H1 (cell line): ENCODE measurements around the gene HMGCL. TPM values are rescaled to one million over a fixed set of nuclear protein-coding genes. Genes with fewer than 3 reads are reported as not detected.

Experiments
- CTCF ChIA-PET: fragments of 300-600 bp; sonication (Branson Sonifier 250); formaldehyde crosslinking; loops from one replicate; lab custom pipeline; 2021; ENCODE audit not compliant: partially characterized antibody; lab: Charles Lee
- POLR2A ChIA-PET: fragments of 300-600 bp; sonication (Branson Sonifier 250); formaldehyde crosslinking; loops from one replicate; lab custom pipeline; 2021; ENCODE audit warnings: inconsistent platforms; ENCODE audit not compliant: partially characterized antibody; lab: Charles Lee
- DNase-seq, 2 experiments: peaks; one replicate each; pipeline versions ENCODE4 v3.0.0 to v3.0.0-alpha.2; 2010 to 2022; ENCODE audit warnings: low spot score in 2 of 2, low read depth in 1 of 2, mixed read lengths in 1 of 2
- FAIRE-seq: peaks from 2 replicates; lab custom pipeline; 2011; peaks lifted over from hg19 to GRCh38; lab: Jason Lieb, UNC
- H2AFZ ChIP-seq: 2 replicates; pipeline ENCODE4 v1.8.1; 2012; ENCODE audit warnings: low read length, inconsistent platforms
- H2AK5ac ChIP-seq: 2 replicates; pipeline ENCODE4 v1.6.1; 2013; ENCODE audit warnings: low read depth, low read length
- H2BK120ac ChIP-seq: replicated peaks from 2 replicates; pipeline ENCODE3; 2013; ENCODE audit warnings: low read depth, low read length, inconsistent platforms
- H2BK12ac ChIP-seq: 2 replicates; pipeline ENCODE4 v1.6.1; 2013; ENCODE audit warnings: low read depth, low read length
- H2BK15ac ChIP-seq: 2 replicates; pipeline ENCODE4 v1.6.1; 2013; ENCODE audit warnings: low read length
- H2BK20ac ChIP-seq: 2 replicates; pipeline ENCODE4 v1.6.1; 2013; ENCODE audit warnings: low read length
- H2BK5ac ChIP-seq: 2 replicates; pipeline ENCODE4 v1.6.1; 2013; ENCODE audit warnings: low read depth, low read length
- H3K14ac ChIP-seq: 2 replicates; pipeline ENCODE4 v1.6.1; 2013; ENCODE audit warnings: inconsistent platforms; ENCODE audit not compliant: insufficient read length
- H3K18ac ChIP-seq: 2 replicates; pipeline ENCODE4 v1.6.1; 2013; ENCODE audit warnings: low read length; ENCODE audit errors: extremely low read depth
- H3K23ac ChIP-seq: 2 replicates; pipeline ENCODE4 v1.6.1; 2013; ENCODE audit warnings: inconsistent platforms; ENCODE audit not compliant: insufficient read length
- H3K23me2 ChIP-seq: 2 replicates; pipeline ENCODE4 v1.6.1; 2013; ENCODE audit warnings: low read depth, low read length
- H3K27ac ChIP-seq: 2 replicates; pipeline ENCODE4 v1.6.1; 2011; ENCODE audit warnings: low read depth, low read length, inconsistent platforms
- H3K27me3 ChIP-seq, 4 experiments: replicated peaks in 1 of 4; 1 replicate in 1 of 4; 2 replicates in 3 of 4; pipeline versions ENCODE4 v1.6.1 to v1.8.1; 2011 to 2013; ENCODE audit warnings: low read length in 3 of 4, mild to moderate bottlenecking in 3 of 4, inconsistent platforms in 2 of 4, mixed read lengths in 2 of 4, moderate library complexity in 1 of 4; ENCODE audit not compliant: control insufficient read depth in 3 of 4, insufficient read depth in 3 of 4; ENCODE audit errors: extremely low read depth in 1 of 4
- H3K36me3 ChIP-seq, 4 experiments: 2 replicates each; pipeline versions ENCODE4 v1.6.1 to v1.8.1; 2011 to 2013; ENCODE audit warnings: mild to moderate bottlenecking in 4 of 4, low read length in 3 of 4, moderate library complexity in 2 of 4, control low read depth in 1 of 4, inconsistent platforms in 1 of 4; ENCODE audit not compliant: insufficient read depth in 4 of 4, control insufficient read depth in 2 of 4
- H3K4ac ChIP-seq: replicated peaks from 2 replicates; pipeline ENCODE3; 2013; ENCODE audit warnings: low read length, low read depth, mixed read lengths, inconsistent platforms; ENCODE audit not compliant: insufficient read length
- H3K4me1 ChIP-seq, 4 experiments: replicated peaks in 1 of 4; 1 replicate in 1 of 4; 2 replicates in 3 of 4; pipeline versions ENCODE4 v1.6.1 to v1.8.1; 2011 to 2013; ENCODE audit warnings: low read length in 3 of 4, inconsistent platforms in 2 of 4, mixed read lengths in 1 of 4; ENCODE audit not compliant: insufficient read depth in 4 of 4, control insufficient read depth in 3 of 4
- H3K4me2 ChIP-seq, 2 experiments: 2 replicates each; pipeline versions ENCODE4 v1.6.1 to v1.8.1; 2011 to 2013; ENCODE audit warnings: low read depth in 2 of 2, low read length in 2 of 2, control low read depth in 1 of 2, inconsistent platforms in 1 of 2, mild to moderate bottlenecking in 1 of 2; ENCODE audit not compliant: insufficient read depth in 1 of 2
- H3K4me3 ChIP-seq, 4 experiments: fragments of 200-600, 300-600 bp in 1 of 4; sonication (generic), shearing (Covaris generic), sonication (Bioruptor Twin) in 1 of 4; 2 replicates each; pipeline versions ENCODE4 v1.5.1 to v1.8.1; 2011 to 2016; ENCODE audit warnings: low read length in 4 of 4, low read depth in 3 of 4, control low read depth in 2 of 4, inconsistent platforms in 2 of 4, mild to moderate bottlenecking in 2 of 4, mixed read lengths in 1 of 4, moderate library complexity in 1 of 4; ENCODE audit not compliant: insufficient read depth in 2 of 4; ENCODE audit errors: extremely low read depth in 1 of 4
- H3K56ac ChIP-seq: replicated peaks from 2 replicates; pipeline ENCODE3; 2013; ENCODE audit warnings: low read depth, mild to moderate bottlenecking, mixed read lengths, low read length, inconsistent platforms; ENCODE audit not compliant: insufficient read length
- H3K79me1 ChIP-seq: 2 replicates; pipeline ENCODE4 v1.6.1; 2013; ENCODE audit warnings: low read depth, low read length, control low read depth
- H3K79me2 ChIP-seq, 2 experiments: 2 replicates each; pipeline versions ENCODE4 v1.6.1 to v1.8.1; 2012 to 2013; ENCODE audit warnings: low read length in 2 of 2, mild to moderate bottlenecking in 2 of 2, inconsistent platforms in 1 of 2; ENCODE audit not compliant: insufficient read depth in 2 of 2, control insufficient read depth in 1 of 2
- H3K9ac ChIP-seq, 4 experiments: replicated peaks in 1 of 4; 1 replicate in 1 of 4; 2 replicates in 3 of 4; pipeline versions ENCODE4 v1.6.1 to v1.8.1; 2011 to 2013; ENCODE audit warnings: low read depth in 3 of 4, low read length in 3 of 4, control low read depth in 2 of 4, mild to moderate bottlenecking in 2 of 4, moderate library complexity in 2 of 4, inconsistent platforms in 1 of 4; ENCODE audit errors: extremely low read depth in 1 of 4
- H3K9me3 ChIP-seq, 2 experiments: 2 replicates each; pipeline versions ENCODE4 v1.6.1 to v1.8.1; 2012 to 2013; ENCODE audit warnings: mild to moderate bottlenecking in 2 of 2, moderate library complexity in 2 of 2, control low read depth in 1 of 2, inconsistent platforms in 1 of 2, low read depth in 1 of 2, low read length in 1 of 2, mixed read lengths in 1 of 2; ENCODE audit not compliant: insufficient read depth in 2 of 2
- H4K20me1 ChIP-seq, 2 experiments: replicated peaks in 1 of 2; 2 replicates each; pipeline versions ENCODE3 to v1.8.1; 2011 to 2013; ENCODE audit warnings: inconsistent platforms in 2 of 2, low read length in 2 of 2, mild to moderate bottlenecking in 1 of 2; ENCODE audit not compliant: insufficient read depth in 2 of 2, control insufficient read depth in 1 of 2
- H4K5ac ChIP-seq: 2 replicates; pipeline ENCODE4 v1.6.1; 2013; ENCODE audit warnings: low read length, low read depth, mixed read lengths, inconsistent platforms; ENCODE audit not compliant: insufficient read length
- H4K8ac ChIP-seq: 2 replicates; pipeline ENCODE4 v1.8.0; 2013; ENCODE audit warnings: mild to moderate bottlenecking, moderate library complexity, low read length, inconsistent platforms; ENCODE audit not compliant: insufficient read depth; ENCODE audit errors: extremely low read depth
- H4K91ac ChIP-seq: replicated peaks from 2 replicates; pipeline ENCODE3; 2013; ENCODE audit warnings: low read length, mixed read lengths, inconsistent platforms; ENCODE audit not compliant: insufficient read length
- CBX8 ChIP-seq: fragments of 300-800, 300-1000 bp; sonication (generic); IDR thresholded peaks from 2 replicates; pipeline ENCODE4 v1.7.1; 2016; ENCODE audit warnings: low read depth, low read length, borderline replicate concordance
- E2F6 ChIP-seq: IDR thresholded peaks from 2 replicates; pipeline ENCODE4 v1.6.1; 2012; ENCODE audit warnings: inconsistent platforms
- HDAC2 ChIP-seq, 2 experiments: fragments of 300-600 bp in 1 of 2; sonication (generic) in 1 of 2; IDR thresholded peaks; 2 replicates each; pipeline ENCODE4 v1.6.1; 2011 to 2012; ENCODE audit warnings: low read depth in 2 of 2, low read length in 2 of 2, mild to moderate bottlenecking in 2 of 2, moderate library complexity in 2 of 2, borderline replicate concordance in 1 of 2, inconsistent platforms in 1 of 2
- JUN ChIP-seq: IDR thresholded peaks from 2 replicates; pipeline ENCODE4 v1.6.1; 2011; ENCODE audit warnings: low read depth, mild to moderate bottlenecking, improper control_type of control experiment, low read length
- KDM4A ChIP-seq: IDR thresholded peaks from one replicate; pipeline ENCODE4 v1.7.1; 2012; ENCODE audit warnings: low read depth, mild to moderate bottlenecking, moderate library complexity, low read length, inconsistent platforms; ENCODE audit not compliant: severe bottlenecking
- KDM5A ChIP-seq: fragments of 200-600 bp; IDR thresholded peaks from 2 replicates; pipeline ENCODE4 v1.7.1; 2012; ENCODE audit warnings: mild to moderate bottlenecking, low read length, inconsistent platforms, mixed read lengths
- NRF1 ChIP-seq: IDR thresholded peaks from 2 replicates; pipeline ENCODE4 v1.6.1; 2011; ENCODE audit warnings: mild to moderate bottlenecking, low read depth, low read length, improper control_type of control experiment
- RAD21 ChIP-seq, 2 experiments: IDR thresholded peaks in 1 of 2; conservative IDR thresholded peaks in 1 of 2; 2 replicates each; pipeline ENCODE4 v1.6.1; 2011; ENCODE audit warnings: low read depth in 2 of 2, low read length in 2 of 2, improper control_type of control experiment in 1 of 2, inconsistent platforms in 1 of 2, mild to moderate bottlenecking in 1 of 2, moderate library complexity in 1 of 2
- SIRT6 ChIP-seq: IDR thresholded peaks from one replicate; pipeline ENCODE4 v1.7.1; 2012; ENCODE audit warnings: low read length, inconsistent platforms
- SP1 ChIP-seq: IDR thresholded peaks from 2 replicates; pipeline ENCODE4 v1.6.1; 2011; ENCODE audit warnings: low read depth, low read length
- SP4 ChIP-seq: IDR thresholded peaks from 2 replicates; pipeline ENCODE4 v1.6.1; 2012; ENCODE audit warnings: low read length, inconsistent platforms
- WGBS, 2 experiments: shearing (Covaris generic) in 1 of 2; methylation state at CpG; one replicate each; pipeline versions ENCODE4 v1.1.6 to v1.1.7; 2013 to 2015; ENCODE audit warnings: low lambda C conversion rate in 2 of 2, mixed read lengths in 2 of 2, inconsistent platforms in 1 of 2, low coverage in 1 of 2, missing lambda C conversion rate in 1 of 2; ENCODE audit not compliant: insufficient replicate concordance in 2 of 2, insufficient coverage in 1 of 2, insufficient read length in 1 of 2; ENCODE audit errors: extremely low coverage in 1 of 2, missing lambda C conversion rate in 1 of 2; 5-methylcytosine and 5-hydroxymethylcytosine counted together
- polyA plus RNA-seq, 7 experiments: library from polyadenylated mRNA; depleted of rRNA in 3 of 7; stranded (reverse) in 5 of 7; unstranded in 2 of 7; fragments of >200 nt in 5 of 7; fragments of 200-250 nt in 2 of 7; gene quantifications; 1 replicate in 5 of 7; 2 replicates in 1 of 7; 4 replicates in 1 of 7; pipeline versions ENCODE4 v1.2.1 to v1.2.3, GENCODE V29; 2011 to 2013; ENCODE audit warnings: missing spikeins in 2 of 7, mixed read lengths in 2 of 7
- total RNA-seq: library from RNA; stranded (reverse); fragmentation: NEBNext Ultra II Directional; extraction: Animal tissue kit (Norgen Biotek cat#: 25700); gene quantifications from 2 replicates; pipeline ENCODE4 v1.2.1, GENCODE V29; 2021
- TF ChIP-seq, protein P1 (sequence below): IDR thresholded peaks from 2 replicates; pipeline ENCODE4 v1.6.1; 2012; ENCODE audit warnings: low read length, inconsistent platforms

Gene HMGCL
- total and polyA plus RNA-seq, 2 of the 8 experiments (the other 6 are each of a cell fraction or from before 2014, with no cell fraction given), result 13.7 to 19.5 TPM

DNA sequence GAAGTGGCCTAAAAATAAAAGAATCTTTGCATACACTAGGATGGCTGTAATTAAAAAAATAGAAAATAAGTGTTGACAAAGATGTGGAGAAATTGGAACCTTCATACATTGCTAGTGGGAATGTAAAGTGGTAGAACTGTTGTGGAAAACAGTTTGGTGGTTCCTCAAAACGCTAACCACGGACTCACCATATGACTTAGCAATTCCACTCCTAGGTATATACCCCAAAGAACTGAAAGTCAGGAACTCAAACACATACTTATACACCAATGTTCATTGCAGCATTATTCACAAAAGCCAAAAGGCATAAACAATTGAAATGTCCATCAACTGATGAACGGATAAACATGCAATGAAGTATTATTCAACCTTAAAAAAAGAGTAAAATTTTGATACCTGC is 10.8 kb upstream of the HMGCL start:
- H2BK5ac ChIP-seq, result no peak overlapping the region
- H3K9me3 ChIP-seq, result no peaks in the 10 kb centered on the region
- 79% methylated on average over 3 of the region's 3 CpGs; no CpG with 5 or more reads in 1 of the 2 experiments for WGBS, 2 experiments
- no peak overlapping the region for H3K23ac ChIP-seq
- no peak overlapping the region for H3K4me2 ChIP-seq
- no peak overlapping the region for H2BK12ac ChIP-seq
- H3K4ac ChIP-seq, result no peak overlapping the region
- no peak overlapping the region for H3K56ac ChIP-seq
- H3K14ac ChIP-seq, result no peak overlapping the region
- no peak overlapping the region for H3K27ac ChIP-seq
- peaks cover 0 to 4% (median 2%) of the 10 kb centered on the region in 4 experiments; a peak in 4 of 7 replicates for H3K4me1 ChIP-seq
- ChIA-PET CTCF (no interaction called here), POLR2A (no interaction called here)
- no peaks in the 10 kb centered on the region for H3K79me1 ChIP-seq
- no peak for TF ChIP-seq E2F6
- TF ChIP-seq NRF1, result no peak
- TF ChIP-seq SP4, result no peak
- TF ChIP-seq SIRT6, result no peak
- no peak for TF ChIP-seq RAD21 (IDR thresholded peaks at IDR 0.05 in 1 of 2, conservative IDR thresholded peaks at IDR 0.05 in 1 of 2; ENCODE audit: low read depth in 2 of 2, low read length in 2 of 2)
- no peak for TF ChIP-seq CBX8
- TF ChIP-seq JUN, result no peak
- no peak for TF ChIP-seq KDM4A
- no peak for TF ChIP-seq KDM5A
- no peak for TF ChIP-seq SP1
- TF ChIP-seq HDAC2 (IDR thresholded peaks at IDR 0.05; ENCODE audit: borderline replicate concordance in 1 of 2, low read depth in 2 of 2, low read length in 2 of 2), result no peak
- TF ChIP-seq, protein P1, sequence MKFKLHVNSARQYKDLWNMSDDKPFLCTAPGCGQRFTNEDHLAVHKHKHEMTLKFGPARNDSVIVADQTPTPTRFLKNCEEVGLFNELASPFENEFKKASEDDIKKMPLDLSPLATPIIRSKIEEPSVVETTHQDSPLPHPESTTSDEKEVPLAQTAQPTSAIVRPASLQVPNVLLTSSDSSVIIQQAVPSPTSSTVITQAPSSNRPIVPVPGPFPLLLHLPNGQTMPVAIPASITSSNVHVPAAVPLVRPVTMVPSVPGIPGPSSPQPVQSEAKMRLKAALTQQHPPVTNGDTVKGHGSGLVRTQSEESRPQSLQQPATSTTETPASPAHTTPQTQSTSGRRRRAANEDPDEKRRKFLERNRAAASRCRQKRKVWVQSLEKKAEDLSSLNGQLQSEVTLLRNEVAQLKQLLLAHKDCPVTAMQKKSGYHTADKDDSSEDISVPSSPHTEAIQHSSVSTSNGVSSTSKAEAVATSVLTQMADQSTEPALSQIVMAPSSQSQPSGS, result no peak
- no peak overlapping the region for H2BK20ac ChIP-seq
- H3K27me3 ChIP-seq, result peaks cover 0 to 7% (median 6%) of the 10 kb centered on the region in 4 experiments; a peak in 5 of 7 replicates
- no peak overlapping the region for H2BK120ac ChIP-seq
- peaks cover 7% of the 10 kb centered on the region for H3K23me2 ChIP-seq
- no peaks in the 10 kb centered on the region for H3K79me2 ChIP-seq
- DNase-seq (no peak), FAIRE-seq (no peak)
- no peak overlapping the region for H3K4me3 ChIP-seq
- no peaks in the 10 kb centered on the region for H4K20me1 ChIP-seq
- no peak overlapping the region for H2BK15ac ChIP-seq
- no peaks in the 10 kb centered on the region for H3K36me3 ChIP-seq
- no peak overlapping the region for H4K91ac ChIP-seq
- H4K8ac ChIP-seq, result no peak overlapping the region
- no peak overlapping the region for H3K9ac ChIP-seq
- no peak overlapping the region for H4K5ac ChIP-seq
- H2AFZ ChIP-seq, result no peak overlapping the region
- H3K18ac ChIP-seq, result no peak overlapping the region
- H2AK5ac ChIP-seq, result no peak overlapping the region
